GM23248 (cell line): ENCODE measurements around the gene CDH11. TPM values are rescaled to one million over a fixed set of nuclear protein-coding genes. Genes with fewer than 3 reads are reported as not detected.

Experiments used
- DNase-seq: peaks from one replicate; pipeline ENCODE4 v3.0.0-alpha.2; 2015
- H2AFZ ChIP-seq: fragments of 200-600 bp; sonication (generic); 2 replicates; pipeline ENCODE4 v1.6.1; 2016; ENCODE audit warnings: antibody characterized with exemption
- H3F3A ChIP-seq: fragments of 200-600 bp; sonication (generic); 2 replicates; pipeline ENCODE4 v1.6.1; 2016; ENCODE audit warnings: mild to moderate bottlenecking, antibody characterized with exemption, mixed run types; ENCODE audit not compliant: insufficient read depth
- H3K27ac ChIP-seq: fragments of 200-600 bp; sonication (generic); 2 replicates; pipeline ENCODE4 v1.5.1; 2016; ENCODE audit warnings: mild to moderate bottlenecking
- H3K27me3 ChIP-seq: fragments of 200-600 bp; sonication (generic); replicated peaks from 2 replicates; pipeline ENCODE4 v1.6.1; 2016; ENCODE audit warnings: mild to moderate bottlenecking; ENCODE audit not compliant: insufficient read depth
- H3K36me3 ChIP-seq: fragments of 200-600 bp; sonication (generic); 2 replicates; pipeline ENCODE4 v1.6.1; 2016; ENCODE audit warnings: low read depth, mild to moderate bottlenecking
- H3K4me1 ChIP-seq: fragments of 200-600 bp; sonication (generic); 2 replicates; pipeline ENCODE4 v1.6.1; 2016; ENCODE audit warnings: mild to moderate bottlenecking; ENCODE audit not compliant: insufficient read depth
- H3K4me2 ChIP-seq: fragments of 200-600 bp; sonication (generic); one replicate; pipeline ENCODE4 v1.6.1; 2016; ENCODE audit warnings: mild to moderate bottlenecking; ENCODE audit not compliant: unreplicated experiment
- H3K4me3 ChIP-seq: fragments of 200-600 bp; sonication (generic); 2 replicates; pipeline ENCODE4 v1.5.1; 2016; ENCODE audit warnings: mild to moderate bottlenecking
- H3K79me2 ChIP-seq: fragments of 200-600 bp; sonication (generic); 2 replicates; pipeline ENCODE4 v1.6.1; 2016; ENCODE audit warnings: mild to moderate bottlenecking; ENCODE audit not compliant: insufficient read depth
- H3K9ac ChIP-seq: fragments of 200-600 bp; sonication (generic); 2 replicates; pipeline ENCODE4 v1.6.1; 2016; ENCODE audit warnings: mild to moderate bottlenecking
- H3K9me2 ChIP-seq: fragments of 200-600 bp; sonication (generic); 2 replicates; pipeline ENCODE4 v1.6.1; 2016; ENCODE audit warnings: mixed run types, mild to moderate bottlenecking, moderate library complexity; ENCODE audit not compliant: insufficient read depth
- H3K9me3 ChIP-seq: fragments of 200-600 bp; sonication (generic); one replicate; pipeline ENCODE4 v1.6.1; 2017; ENCODE audit warnings: low read depth
- H4K20me1 ChIP-seq: fragments of 200-600 bp; sonication (generic); 2 replicates; pipeline ENCODE4 v1.6.0; 2016; ENCODE audit not compliant: insufficient read depth
- EZH2 ChIP-seq: fragments of 200-600 bp; sonication (generic); IDR thresholded peaks from 2 replicates; pipeline ENCODE4 v1.6.1; 2018; ENCODE audit warnings: antibody characterized with exemption, mild to moderate bottlenecking; ENCODE audit not compliant: insufficient read depth, poor library complexity, severe bottlenecking
- EZH2phosphoT487 ChIP-seq: fragments of 200-600 bp; sonication (generic); IDR thresholded peaks from 2 replicates; pipeline ENCODE4 v1.6.1; 2018; ENCODE audit warnings: antibody characterized with exemption, moderate library complexity, mild to moderate bottlenecking, low read depth; ENCODE audit not compliant: insufficient read depth
- WGBS, 2 experiments: methylation state at CpG; one replicate each; pipeline ENCODE4 v1.1.6; 2015 to 2017; ENCODE audit warnings: low lambda C conversion rate in 2 of 2, low coverage in 1 of 2; ENCODE audit errors: missing lambda C conversion rate in 2 of 2; 5-methylcytosine and 5-hydroxymethylcytosine counted together
- in situ Hi-C: fragments of 300-500 bp; cut with MboI; formaldehyde crosslinking; loops from 2 replicates; pipeline ENCODE4 v1.15.0; 2020
- polyA plus RNA-seq: library from polyadenylated mRNA; unstranded; fragments of >200 nt; fragmentation: Nextera tagmentation; extraction: Ambion mirVana; gene quantifications from 2 replicates; pipeline ENCODE4 v1.2.1, GENCODE V29; 2016
- total RNA-seq: library from RNA; depleted of rRNA; stranded (reverse); fragments of >200 nt; shearing (Covaris generic); gene quantifications from 2 replicates; pipeline ENCODE4 v1.2.3, GENCODE V29; 2014

The CDH11 gene
- total and polyA plus RNA-seq, 2 experiments from 2014 or later = 264 to 525 TPM

- in situ Hi-C loops = no loop called here
- peaks cover 100% of the 10 kb centered on the region for H3K79me2 ChIP-seq
- no peak overlapping the region for H3K4me3 ChIP-seq
- no peaks in the 10 kb centered on the region for H3K27me3 ChIP-seq
- H3F3A ChIP-seq = peaks cover 35% of the 10 kb centered on the region
- H4K20me1 ChIP-seq = peaks cover 36% of the 10 kb centered on the region
- 100% methylated on average over 1 of the region's 1 CpG for WGBS, 2 experiments
- no peak for DNase-seq
- peaks cover 32% of the 10 kb centered on the region for H3K36me3 ChIP-seq
- H3K9ac ChIP-seq = no peak overlapping the region
- H3K4me1 ChIP-seq = peaks cover 15% of the 10 kb centered on the region; the same call in 1 of the 2 replicates
- no peak overlapping the region for H2AFZ ChIP-seq
- H3K27ac ChIP-seq = no peak overlapping the region
- H3K4me2 ChIP-seq = no peak overlapping the region
- no peaks in the 10 kb centered on the region for H3K9me2 ChIP-seq
- no peak for TF ChIP-seq EZH2phosphoT487
- no peak for TF ChIP-seq EZH2
- no peaks in the 10 kb centered on the region for H3K9me3 ChIP-seq
These were observed 27.9 kb downstream of the CDH11 start for GRCh38 chr16:65094009-65094408.

- Histone ChIP-seq H3K27ac (peak overlapping the region; percentile 24; the same call in 1 of the 2 replicates), H3K9me3 (no peaks in the 10 kb centered on the region), H4K20me1 (peaks cover 5% of the 10 kb centered on the region; the same call in 1 of the 2 replicates), H3F3A (peaks cover 70% of the 10 kb centered on the region), H3K4me3 (no peak overlapping the region), H3K27me3 (no peaks in the 10 kb centered on the region), H2AFZ (no peak overlapping the region), H3K4me1 (peaks cover 9% of the 10 kb centered on the region; the same call in 1 of the 2 replicates), H3K36me3 (peaks cover 12% of the 10 kb centered on the region), H3K79me2 (peaks cover 100% of the 10 kb centered on the region), H3K9me2 (no peaks in the 10 kb centered on the region), H3K4me2 (no peak overlapping the region), H3K9ac (no peak overlapping the region)
- in situ Hi-C loops = no loop called here
- 31 to 41% methylated on average over 2 of the region's 2 CpGs for WGBS, 2 experiments
- peak; percentile 61 for DNase-seq
- TF ChIP-seq EZH2 (no peak), EZH2phosphoT487 (no peak)
These were observed 38.6 kb downstream of the CDH11 start for GRCh38 chr16:65083164-65083857.

GRCh38 chr16:65079549-65079948 is 42.3 kb downstream of the CDH11 start:
- in situ Hi-C loops = no loop called here
- Histone ChIP-seq H3K27me3 (no peaks in the 10 kb centered on the region), H3K9me3 (no peaks in the 10 kb centered on the region), H4K20me1 (peaks cover 8% of the 10 kb centered on the region; the same call in 1 of the 2 replicates), H3K9ac (no peak overlapping the region), H3K4me3 (no peak overlapping the region), H3K9me2 (no peaks in the 10 kb centered on the region), H2AFZ (no peak overlapping the region), H3K79me2 (peaks cover 100% of the 10 kb centered on the region), H3F3A (peaks cover 52% of the 10 kb centered on the region), H3K4me1 (peaks cover 5% of the 10 kb centered on the region; the same call in 1 of the 2 replicates), H3K4me2 (no peak overlapping the region), H3K27ac (no peak overlapping the region), H3K36me3 (peaks cover 6% of the 10 kb centered on the region; the same call in 1 of the 2 replicates)
- TF ChIP-seq EZH2phosphoT487 = no peak
- no peak for TF ChIP-seq EZH2
- DNase-seq = no peak
- 97 to 100% methylated on average over 2 of the region's 2 CpGs for WGBS, 2 experiments

DNA sequence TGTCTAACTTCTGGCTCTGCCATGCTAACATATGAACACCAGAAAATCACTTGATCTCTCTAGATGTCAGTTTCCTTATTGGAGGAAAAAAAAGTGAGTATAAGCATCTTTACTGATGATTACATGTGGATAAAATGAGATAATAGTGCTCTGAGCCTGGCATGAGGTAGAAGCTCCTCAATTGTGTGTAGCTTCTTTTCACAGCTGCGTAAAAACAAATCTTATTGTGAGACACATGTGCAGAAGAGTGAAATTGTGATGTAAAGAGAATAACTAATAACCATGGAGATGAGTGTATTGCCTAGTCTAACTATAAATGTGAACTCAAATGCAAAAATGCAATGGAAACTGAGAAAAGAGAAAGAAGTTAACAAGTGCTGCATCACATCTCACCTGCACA is 44.7 kb downstream of the CDH11 start:
- in situ Hi-C loops = no loop called here
- Histone ChIP-seq H3K4me3 (no peak overlapping the region), H3K79me2 (peaks cover 100% of the 10 kb centered on the region), H3K27me3 (no peaks in the 10 kb centered on the region), H3F3A (peaks cover 61% of the 10 kb centered on the region), H3K4me1 (peaks cover 11% of the 10 kb centered on the region), H3K27ac (no peak overlapping the region), H3K9ac (no peak overlapping the region), H3K4me2 (no peak overlapping the region), H3K9me2 (no peaks in the 10 kb centered on the region), H2AFZ (no peak overlapping the region), H4K20me1 (peaks cover 14% of the 10 kb centered on the region), H3K36me3 (peaks cover 6% of the 10 kb centered on the region; the same call in 1 of the 2 replicates), H3K9me3 (no peaks in the 10 kb centered on the region)
- 97 to 100% methylated on average over 1 of the region's 1 CpG for WGBS, 2 experiments
- TF ChIP-seq EZH2 (no peak), EZH2phosphoT487 (no peak)
- DNase-seq = no peak
